H1 (cell line): ENCODE measurements around the gene TRIM60. TPM values are rescaled to one million over a fixed set of nuclear protein-coding genes. Genes with fewer than 3 reads are reported as not detected.

ENCODE experiments used
- CTCF ChIA-PET: fragments of 300-600 bp; sonication (Branson Sonifier 250); formaldehyde crosslinking; loops from one replicate; lab custom pipeline; 2021; ENCODE audit not compliant: partially characterized antibody; lab: Charles Lee
- POLR2A ChIA-PET: fragments of 300-600 bp; sonication (Branson Sonifier 250); formaldehyde crosslinking; loops from one replicate; lab custom pipeline; 2021; ENCODE audit warnings: inconsistent platforms; ENCODE audit not compliant: partially characterized antibody; lab: Charles Lee
- DNase-seq, 2 experiments: peaks; one replicate each; pipeline versions ENCODE4 v3.0.0 to v3.0.0-alpha.2; 2010 to 2022; ENCODE audit warnings: low spot score in 2 of 2, low read depth in 1 of 2, mixed read lengths in 1 of 2
- FAIRE-seq: peaks from 2 replicates; lab custom pipeline; 2011; peaks lifted over from hg19 to GRCh38; lab: Jason Lieb, UNC
- H2AFZ ChIP-seq: 2 replicates; pipeline ENCODE4 v1.8.1; 2012; ENCODE audit warnings: low read length, inconsistent platforms
- H2AK5ac ChIP-seq: 2 replicates; pipeline ENCODE4 v1.6.1; 2013; ENCODE audit warnings: low read depth, low read length
- H2BK120ac ChIP-seq: replicated peaks from 2 replicates; pipeline ENCODE3; 2013; ENCODE audit warnings: low read depth, low read length, inconsistent platforms
- H2BK12ac ChIP-seq: 2 replicates; pipeline ENCODE4 v1.6.1; 2013; ENCODE audit warnings: low read depth, low read length
- H2BK15ac ChIP-seq: 2 replicates; pipeline ENCODE4 v1.6.1; 2013; ENCODE audit warnings: low read length
- H2BK20ac ChIP-seq: 2 replicates; pipeline ENCODE4 v1.6.1; 2013; ENCODE audit warnings: low read length
- H2BK5ac ChIP-seq: 2 replicates; pipeline ENCODE4 v1.6.1; 2013; ENCODE audit warnings: low read depth, low read length
- H3K14ac ChIP-seq: 2 replicates; pipeline ENCODE4 v1.6.1; 2013; ENCODE audit warnings: inconsistent platforms; ENCODE audit not compliant: insufficient read length
- H3K18ac ChIP-seq: 2 replicates; pipeline ENCODE4 v1.6.1; 2013; ENCODE audit warnings: low read length; ENCODE audit errors: extremely low read depth
- H3K23ac ChIP-seq: 2 replicates; pipeline ENCODE4 v1.6.1; 2013; ENCODE audit warnings: inconsistent platforms; ENCODE audit not compliant: insufficient read length
- H3K23me2 ChIP-seq: 2 replicates; pipeline ENCODE4 v1.6.1; 2013; ENCODE audit warnings: low read depth, low read length
- H3K27ac ChIP-seq: 2 replicates; pipeline ENCODE4 v1.6.1; 2011; ENCODE audit warnings: low read depth, low read length, inconsistent platforms
- H3K27me3 ChIP-seq, 4 experiments: replicated peaks in 1 of 4; 1 replicate in 1 of 4; 2 replicates in 3 of 4; pipeline versions ENCODE4 v1.6.1 to v1.8.1; 2011 to 2013; ENCODE audit warnings: low read length in 3 of 4, mild to moderate bottlenecking in 3 of 4, inconsistent platforms in 2 of 4, mixed read lengths in 2 of 4, moderate library complexity in 1 of 4; ENCODE audit not compliant: control insufficient read depth in 3 of 4, insufficient read depth in 3 of 4; ENCODE audit errors: extremely low read depth in 1 of 4
- H3K36me3 ChIP-seq, 4 experiments: 2 replicates each; pipeline versions ENCODE4 v1.6.1 to v1.8.1; 2011 to 2013; ENCODE audit warnings: mild to moderate bottlenecking in 4 of 4, low read length in 3 of 4, moderate library complexity in 2 of 4, control low read depth in 1 of 4, inconsistent platforms in 1 of 4; ENCODE audit not compliant: insufficient read depth in 4 of 4, control insufficient read depth in 2 of 4
- H3K4ac ChIP-seq: replicated peaks from 2 replicates; pipeline ENCODE3; 2013; ENCODE audit warnings: low read length, low read depth, mixed read lengths, inconsistent platforms; ENCODE audit not compliant: insufficient read length
- H3K4me1 ChIP-seq, 4 experiments: replicated peaks in 1 of 4; 1 replicate in 1 of 4; 2 replicates in 3 of 4; pipeline versions ENCODE4 v1.6.1 to v1.8.1; 2011 to 2013; ENCODE audit warnings: low read length in 3 of 4, inconsistent platforms in 2 of 4, mixed read lengths in 1 of 4; ENCODE audit not compliant: insufficient read depth in 4 of 4, control insufficient read depth in 3 of 4
- H3K4me2 ChIP-seq, 2 experiments: 2 replicates each; pipeline versions ENCODE4 v1.6.1 to v1.8.1; 2011 to 2013; ENCODE audit warnings: low read depth in 2 of 2, low read length in 2 of 2, control low read depth in 1 of 2, inconsistent platforms in 1 of 2, mild to moderate bottlenecking in 1 of 2; ENCODE audit not compliant: insufficient read depth in 1 of 2
- H3K4me3 ChIP-seq, 4 experiments: fragments of 200-600, 300-600 bp in 1 of 4; sonication (generic), shearing (Covaris generic), sonication (Bioruptor Twin) in 1 of 4; 2 replicates each; pipeline versions ENCODE4 v1.5.1 to v1.8.1; 2011 to 2016; ENCODE audit warnings: low read length in 4 of 4, low read depth in 3 of 4, control low read depth in 2 of 4, inconsistent platforms in 2 of 4, mild to moderate bottlenecking in 2 of 4, mixed read lengths in 1 of 4, moderate library complexity in 1 of 4; ENCODE audit not compliant: insufficient read depth in 2 of 4; ENCODE audit errors: extremely low read depth in 1 of 4
- H3K56ac ChIP-seq: replicated peaks from 2 replicates; pipeline ENCODE3; 2013; ENCODE audit warnings: low read depth, mild to moderate bottlenecking, mixed read lengths, low read length, inconsistent platforms; ENCODE audit not compliant: insufficient read length
- H3K79me1 ChIP-seq: 2 replicates; pipeline ENCODE4 v1.6.1; 2013; ENCODE audit warnings: low read depth, low read length, control low read depth
- H3K79me2 ChIP-seq, 2 experiments: 2 replicates each; pipeline versions ENCODE4 v1.6.1 to v1.8.1; 2012 to 2013; ENCODE audit warnings: low read length in 2 of 2, mild to moderate bottlenecking in 2 of 2, inconsistent platforms in 1 of 2; ENCODE audit not compliant: insufficient read depth in 2 of 2, control insufficient read depth in 1 of 2
- H3K9ac ChIP-seq, 4 experiments: replicated peaks in 1 of 4; 1 replicate in 1 of 4; 2 replicates in 3 of 4; pipeline versions ENCODE4 v1.6.1 to v1.8.1; 2011 to 2013; ENCODE audit warnings: low read depth in 3 of 4, low read length in 3 of 4, control low read depth in 2 of 4, mild to moderate bottlenecking in 2 of 4, moderate library complexity in 2 of 4, inconsistent platforms in 1 of 4; ENCODE audit errors: extremely low read depth in 1 of 4
- H3K9me3 ChIP-seq, 2 experiments: 2 replicates each; pipeline versions ENCODE4 v1.6.1 to v1.8.1; 2012 to 2013; ENCODE audit warnings: mild to moderate bottlenecking in 2 of 2, moderate library complexity in 2 of 2, control low read depth in 1 of 2, inconsistent platforms in 1 of 2, low read depth in 1 of 2, low read length in 1 of 2, mixed read lengths in 1 of 2; ENCODE audit not compliant: insufficient read depth in 2 of 2
- H4K20me1 ChIP-seq, 2 experiments: replicated peaks in 1 of 2; 2 replicates each; pipeline versions ENCODE3 to v1.8.1; 2011 to 2013; ENCODE audit warnings: inconsistent platforms in 2 of 2, low read length in 2 of 2, mild to moderate bottlenecking in 1 of 2; ENCODE audit not compliant: insufficient read depth in 2 of 2, control insufficient read depth in 1 of 2
- H4K5ac ChIP-seq: 2 replicates; pipeline ENCODE4 v1.6.1; 2013; ENCODE audit warnings: low read length, low read depth, mixed read lengths, inconsistent platforms; ENCODE audit not compliant: insufficient read length
- H4K8ac ChIP-seq: 2 replicates; pipeline ENCODE4 v1.8.0; 2013; ENCODE audit warnings: mild to moderate bottlenecking, moderate library complexity, low read length, inconsistent platforms; ENCODE audit not compliant: insufficient read depth; ENCODE audit errors: extremely low read depth
- H4K91ac ChIP-seq: replicated peaks from 2 replicates; pipeline ENCODE3; 2013; ENCODE audit warnings: low read length, mixed read lengths, inconsistent platforms; ENCODE audit not compliant: insufficient read length
- BACH1 ChIP-seq: IDR thresholded peaks from 2 replicates; pipeline ENCODE4 v1.6.1; 2012; ENCODE audit warnings: low read length, improper control_type of control experiment
- BRCA1 ChIP-seq: IDR thresholded peaks from 2 replicates; pipeline ENCODE4 v1.6.1; 2012; ENCODE audit warnings: low read depth, low read length, improper control_type of control experiment
- CBX5 ChIP-seq: fragments of 300-800, 300-1000 bp; sonication (generic); IDR thresholded peaks from 2 replicates; pipeline ENCODE4 v1.7.1; 2016; ENCODE audit warnings: antibody characterized with exemption, low read length, low read depth
- CHD2 ChIP-seq: IDR thresholded peaks from 2 replicates; pipeline ENCODE4 v1.6.1; 2012; ENCODE audit warnings: low read length, improper control_type of control experiment
- CTBP2 ChIP-seq: IDR thresholded peaks from 2 replicates; pipeline ENCODE4 v1.7.0; 2011; ENCODE audit warnings: borderline replicate concordance, mild to moderate bottlenecking, moderate library complexity, mixed read lengths, low read length; ENCODE audit not compliant: insufficient read depth, insufficient read length
- GTF2F1 ChIP-seq: IDR thresholded peaks from 2 replicates; pipeline ENCODE4 v1.6.1; 2012; ENCODE audit warnings: low read depth, low read length, improper control_type of control experiment, borderline replicate concordance
- NANOG ChIP-seq: IDR thresholded peaks from 2 replicates; pipeline ENCODE4 v1.6.1; 2011; ENCODE audit warnings: low read length, low read depth, mild to moderate bottlenecking, inconsistent platforms; ENCODE audit not compliant: insufficient read depth, poor library complexity, severe bottlenecking
- RXRA ChIP-seq: IDR thresholded peaks from 2 replicates; pipeline ENCODE4 v1.6.1; 2011; ENCODE audit warnings: low read depth, mild to moderate bottlenecking, low read length, moderate library complexity; ENCODE audit not compliant: insufficient read depth
- SAP30 ChIP-seq: fragments of 300-600 bp; sonication (generic); IDR thresholded peaks from 2 replicates; pipeline ENCODE4 v1.7.1; 2012; ENCODE audit warnings: low read length, moderate library complexity, mild to moderate bottlenecking, inconsistent platforms; ENCODE audit not compliant: insufficient read depth, insufficient replicate concordance
- SP2 ChIP-seq: IDR thresholded peaks from 2 replicates; pipeline ENCODE4 v1.6.1; 2012; ENCODE audit warnings: mild to moderate bottlenecking, low read length, inconsistent platforms
- TAF1 ChIP-seq: IDR thresholded peaks from 2 replicates; pipeline ENCODE4 v1.6.1; 2011; ENCODE audit warnings: mild to moderate bottlenecking, low read depth, low read length
- TEAD4 ChIP-seq: IDR thresholded peaks from 2 replicates; pipeline ENCODE4 v1.6.1; 2012; ENCODE audit warnings: low read depth, low read length, inconsistent platforms, mixed read lengths
- USF2 ChIP-seq: IDR thresholded peaks from 2 replicates; pipeline ENCODE4 v1.6.1; 2011; ENCODE audit warnings: low read length, improper control_type of control experiment
- WGBS, 2 experiments: shearing (Covaris generic) in 1 of 2; methylation state at CpG; one replicate each; pipeline versions ENCODE4 v1.1.6 to v1.1.7; 2013 to 2015; ENCODE audit warnings: low lambda C conversion rate in 2 of 2, mixed read lengths in 2 of 2, inconsistent platforms in 1 of 2, low coverage in 1 of 2, missing lambda C conversion rate in 1 of 2; ENCODE audit not compliant: insufficient replicate concordance in 2 of 2, insufficient coverage in 1 of 2, insufficient read length in 1 of 2; ENCODE audit errors: extremely low coverage in 1 of 2, missing lambda C conversion rate in 1 of 2; 5-methylcytosine and 5-hydroxymethylcytosine counted together
- polyA plus RNA-seq, 7 experiments: library from polyadenylated mRNA; depleted of rRNA in 3 of 7; stranded (reverse) in 5 of 7; unstranded in 2 of 7; fragments of >200 nt in 5 of 7; fragments of 200-250 nt in 2 of 7; gene quantifications; 1 replicate in 5 of 7; 2 replicates in 1 of 7; 4 replicates in 1 of 7; pipeline versions ENCODE4 v1.2.1 to v1.2.3, GENCODE V29; 2011 to 2013; ENCODE audit warnings: missing spikeins in 2 of 7, mixed read lengths in 2 of 7
- total RNA-seq: library from RNA; stranded (reverse); fragmentation: NEBNext Ultra II Directional; extraction: Animal tissue kit (Norgen Biotek cat#: 25700); gene quantifications from 2 replicates; pipeline ENCODE4 v1.2.1, GENCODE V29; 2021

Gene TRIM60
- total and polyA plus RNA-seq, 2 of the 8 experiments (the other 6 are each of a cell fraction or from before 2014, with no cell fraction given), result not detected

DNA sequence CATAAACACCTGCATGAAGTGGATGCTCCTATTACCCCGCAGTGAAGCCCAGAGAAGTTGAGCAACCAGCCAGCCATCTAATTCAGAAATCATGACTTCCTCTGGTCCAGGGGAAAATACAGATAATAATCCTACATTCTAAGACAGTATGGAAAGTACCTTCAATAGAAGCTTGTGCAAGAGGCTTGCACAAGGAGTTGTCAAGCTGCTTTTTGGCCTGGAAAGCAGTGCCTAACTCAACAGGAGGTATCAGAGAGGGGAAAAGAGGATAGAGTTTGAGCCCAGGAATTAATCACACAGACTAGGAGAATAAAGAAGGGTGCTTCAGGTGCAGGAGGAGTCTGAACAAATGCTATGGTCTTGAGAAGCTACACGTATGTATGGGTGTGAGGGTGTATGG is 54.1 kb downstream of the TRIM60 start:
- H2AK5ac ChIP-seq, result no peak overlapping the region
- ChIA-PET CTCF (interaction anchor here (1.0 to 2.7 kb wide), 3 partner anchors 9 to 152 kb away, joined by 3 to 14 read pairs (median 5); no protein-coding TSS in a partner anchor), POLR2A (no interaction called here)
- H2BK20ac ChIP-seq, result no peak overlapping the region
- no peak overlapping the region for H2BK5ac ChIP-seq
- H4K20me1 ChIP-seq, result no peaks in the 10 kb centered on the region
- H3K56ac ChIP-seq, result no peak overlapping the region
- H3K9ac ChIP-seq, result no peak overlapping the region
- H2BK12ac ChIP-seq, result no peak overlapping the region
- no peak overlapping the region for H3K14ac ChIP-seq
- WGBS, 2 experiments, result 86% methylated on average over 2 of the region's 2 CpGs; no CpG with 5 or more reads in 1 of the 2 experiments
- no peaks in the 10 kb centered on the region for H3K23me2 ChIP-seq
- FAIRE-seq, result no peak
- DNase-seq, result no peak
- H2BK15ac ChIP-seq, result no peak overlapping the region
- no peak overlapping the region for H4K8ac ChIP-seq
- H3K27ac ChIP-seq, result no peak overlapping the region
- no peaks in the 10 kb centered on the region for H3K27me3 ChIP-seq
- H3K4me2 ChIP-seq, result no peak overlapping the region
- no peak overlapping the region for H2AFZ ChIP-seq
- no peak overlapping the region for H4K5ac ChIP-seq
- peaks cover 0 to 22% (median 2%) of the 10 kb centered on the region in 4 experiments; a peak in 4 of 8 replicates for H3K36me3 ChIP-seq
- no peaks in the 10 kb centered on the region for H3K79me2 ChIP-seq
- no peaks in the 10 kb centered on the region for H3K4me1 ChIP-seq
- no peak overlapping the region for H3K4ac ChIP-seq
- H3K4me3 ChIP-seq, result no peak overlapping the region
- no peak overlapping the region for H3K18ac ChIP-seq
- no peak overlapping the region for H3K23ac ChIP-seq
- no peak overlapping the region for H4K91ac ChIP-seq
- H3K79me1 ChIP-seq, result no peaks in the 10 kb centered on the region; the same call in 1 of the 2 replicates
- H2BK120ac ChIP-seq, result no peak overlapping the region
- H3K9me3 ChIP-seq, result no peaks in the 10 kb centered on the region
- no peak for TF ChIP-seq USF2
- TF ChIP-seq CHD2, result no peak
- no peak for TF ChIP-seq SP2
- no peak for TF ChIP-seq GTF2F1
- no peak for TF ChIP-seq CTBP2
- no peak for TF ChIP-seq BRCA1
- TF ChIP-seq SAP30, result no peak
- TF ChIP-seq TEAD4, result no peak
- no peak for TF ChIP-seq BACH1
- TF ChIP-seq RXRA, result no peak
- TF ChIP-seq TAF1, result no peak
- TF ChIP-seq CBX5, result no peak
- TF ChIP-seq NANOG, result no peak
